Colonic mucosa (tissue), 4 donors: Measurements from ENCODE around the gene JAZF1. TPM values are rescaled to one million over a fixed set of nuclear protein-coding genes. Genes with fewer than 3 reads are reported as not detected.
A peak's percentile ranks its signal among the peaks of the same experiment; 100 is the strongest.

Source experiments
- DNase-seq: peaks from one replicate; pipeline ENCODE4 v3.0.0-alpha.2; 2020
- H3K27ac ChIP-seq: fragments of 200-600 bp; one replicate; pipeline ENCODE4 v1.8.0; 2021
- H3K27me3 ChIP-seq: fragments of 200-600 bp; one replicate; pipeline ENCODE4 v1.8.0; 2021
- H3K36me3 ChIP-seq: fragments of 200-600 bp; one replicate; pipeline ENCODE4 v1.8.0; 2021
- H3K4me1 ChIP-seq: fragments of 200-600 bp; one replicate; pipeline ENCODE4 v1.8.0; 2021; ENCODE audit warnings: mild to moderate bottlenecking
- H3K4me3 ChIP-seq: fragments of 200-600 bp; one replicate; pipeline ENCODE4 v1.8.0; 2021
- H3K9ac ChIP-seq, 2 donors: one replicate each; pipeline ENCODE4 v1.7.0; 2013; ENCODE audit warnings: control low read depth in 2 of 2, low read depth in 2 of 2, low read length in 2 of 2
- H3K9me3 ChIP-seq: fragments of 200-600 bp; one replicate; pipeline ENCODE4 v1.8.0; 2021
- CTCF ChIP-seq: fragments of 200-600 bp; IDR thresholded peaks from one replicate; pipeline ENCODE4 v1.8.0; 2022; ENCODE audit warnings: antibody characterized with exemption, mild to moderate bottlenecking
- intact Hi-C: fragments of 100-400 bp; cut with DNase I; formaldehyde crosslinking; loops from one replicate; pipeline ENCODE4 v1.14.1; 2022
- total RNA-seq, 2 donors: library from RNA; stranded (reverse); fragmentation: NEBNext Ultra II Directional in 1 of 2; extraction: Animal tissue kit (Norgen Biotek cat#: 25700) in 1 of 2; gene quantifications; one replicate each; pipeline ENCODE4 v1.2.1, GENCODE V29; 2021
- donor health status: healthy.
- donor health status: DM: no; HTN: no; CAD: no.
- donor health status: DM: no; HTN: no; CAD: no.

The JAZF1 gene
- total RNA-seq, 2 donors from 2014 or later = 1.8 to 10.1 TPM

GRCh38 chr7:27998382-27998781, 182.2 kb downstream of the JAZF1 start:
- Histone ChIP-seq H3K4me3 (no peak overlapping the region), H3K36me3 (no peaks in the 10 kb centered on the region), H3K9ac (no peak overlapping the region), H3K27ac (no peak overlapping the region), H3K4me1 (peaks cover 4% of the 10 kb centered on the region), H3K27me3 (no peaks in the 10 kb centered on the region), H3K9me3 (no peaks in the 10 kb centered on the region)
- no peak for TF ChIP-seq CTCF
- no peak for DNase-seq
- intact Hi-C loops = no loop called here

GRCh38 chr7:27997188-27997707, 183.3 kb downstream of the JAZF1 start:
- DNase-seq = no peak
- no peak overlapping the region for H3K4me3 ChIP-seq
- no peak for TF ChIP-seq CTCF
- H3K9ac ChIP-seq = no peak overlapping the region
- intact Hi-C loops = no loop called here
- no peaks in the 10 kb centered on the region for H3K9me3 ChIP-seq
- no peaks in the 10 kb centered on the region for H3K27me3 ChIP-seq
- H3K4me1 ChIP-seq = peaks cover 4% of the 10 kb centered on the region
- no peak overlapping the region for H3K27ac ChIP-seq
- no peaks in the 10 kb centered on the region for H3K36me3 ChIP-seq

GRCh38 chr7:27996141-27996540, 184.5 kb downstream of the JAZF1 start:
- DNase-seq = no peak
- no peaks in the 10 kb centered on the region for H3K9me3 ChIP-seq

GRCh38 chr7:27995228-27995627, 185.4 kb downstream of the JAZF1 start:
- no peak for TF ChIP-seq CTCF
- DNase-seq = no peak
- intact Hi-C loops = no loop called here
- Histone ChIP-seq H3K9me3 (no peaks in the 10 kb centered on the region), H3K4me3 (no peak overlapping the region), H3K9ac (no peak overlapping the region), H3K27ac (no peak overlapping the region), H3K27me3 (no peaks in the 10 kb centered on the region), H3K36me3 (no peaks in the 10 kb centered on the region), H3K4me1 (peaks cover 4% of the 10 kb centered on the region)

More at GRCh38 chr7:27996141-27996540, 184.5 kb downstream of the JAZF1 start:
- H3K9ac ChIP-seq = no peak overlapping the region
- H3K27me3 ChIP-seq = no peaks in the 10 kb centered on the region
- H3K27ac ChIP-seq = no peak overlapping the region
- no peaks in the 10 kb centered on the region for H3K36me3 ChIP-seq
- intact Hi-C loops = no loop called here
- peaks cover 4% of the 10 kb centered on the region for H3K4me1 ChIP-seq
- H3K4me3 ChIP-seq = no peak overlapping the region
- TF ChIP-seq CTCF = no peak

- no peaks in the 10 kb centered on the region for H3K36me3 ChIP-seq
- no peak overlapping the region for H3K9ac ChIP-seq
- H3K27ac ChIP-seq = no peak overlapping the region
- H3K4me1 ChIP-seq = peaks cover 4% of the 10 kb centered on the region
- intact Hi-C loops = no loop called here
- H3K9me3 ChIP-seq = no peaks in the 10 kb centered on the region
- no peak for TF ChIP-seq CTCF
- peak; percentile 50 for DNase-seq
- no peaks in the 10 kb centered on the region for H3K27me3 ChIP-seq
- no peak overlapping the region for H3K4me3 ChIP-seq
Measured at GRCh38 chr7:27994639-27995038, 186.0 kb downstream of the JAZF1 start.
